Stimulated activated CD4-positive, alpha-beta T cell treated with anti-CD3 and anti-CD28 coated beads, Interleukin-2, amount 100 ng/mL, for 4 hours (primary cell): ENCODE data around the gene UQCR10.

Source experiments
- DNase-seq: peaks from one replicate; pipeline ENCODE4 v3.0.0-alpha.2; 2020; ENCODE audit warnings: low read depth

Gene UQCR10

DNA sequence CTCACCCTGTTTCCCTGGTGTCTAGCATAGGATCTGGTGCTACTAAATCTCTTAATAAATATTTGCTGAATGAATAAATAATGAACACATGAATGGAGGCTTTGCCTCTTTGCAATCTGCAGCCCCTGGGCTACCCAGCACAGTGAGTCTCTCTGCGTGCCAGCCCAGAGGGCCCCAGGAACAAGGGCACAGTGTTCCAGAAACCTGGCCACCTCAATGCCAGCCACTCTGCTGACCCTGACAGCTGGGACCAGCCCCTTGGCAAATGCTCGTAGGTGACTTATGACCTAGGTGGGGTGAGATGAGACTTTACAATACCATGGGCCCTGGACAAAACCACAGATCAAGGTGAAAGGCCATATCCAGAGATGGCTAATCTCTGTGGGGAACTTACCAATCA lies 31.6 kb downstream of the UQCR10 start:
- DNase-seq, result no peak

DNA sequence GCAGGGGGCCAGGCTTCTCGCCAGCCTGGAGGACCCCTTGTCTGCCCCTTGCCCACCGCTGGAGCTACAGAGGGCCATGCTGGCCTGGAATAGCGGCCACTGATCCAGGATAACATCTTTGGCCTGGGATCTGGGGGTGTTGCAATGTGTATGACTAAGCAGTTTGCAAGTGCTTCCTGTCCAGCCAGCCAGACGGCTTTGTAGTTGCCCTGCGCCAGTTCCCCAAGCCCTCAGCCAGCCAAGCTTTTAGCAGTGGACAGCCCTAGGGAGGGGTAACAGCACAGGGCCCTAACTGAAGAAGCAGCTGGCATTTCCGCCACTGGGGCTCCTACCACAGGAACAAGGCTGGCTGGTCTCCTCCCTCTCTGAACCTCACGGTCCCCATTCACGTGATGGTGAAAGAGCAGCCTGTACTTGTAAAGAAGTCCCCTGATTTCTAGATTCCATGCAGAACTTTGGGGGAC lies 32.1 kb downstream of the UQCR10 start:
- no peak for DNase-seq

DNA sequence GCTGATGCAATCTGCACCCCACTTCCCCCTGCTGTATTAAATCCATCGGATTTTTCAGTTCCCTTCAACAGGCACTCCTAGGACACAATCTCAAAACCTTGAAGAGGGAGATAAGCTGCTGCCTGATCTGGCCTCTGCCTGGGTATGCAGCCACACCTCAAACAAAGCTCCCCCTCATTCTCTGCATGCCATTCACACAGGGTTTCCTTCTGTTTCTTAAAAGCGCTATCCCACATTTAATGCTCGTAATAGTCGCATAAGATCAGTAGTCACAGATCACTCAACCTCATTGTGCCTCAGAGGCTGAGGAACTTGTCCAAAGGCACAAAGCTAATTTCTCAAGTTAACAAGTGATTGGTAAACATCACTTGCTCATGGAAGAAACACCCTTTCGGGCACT lies 34.0 kb downstream of the UQCR10 start:
- no peak for DNase-seq

DNA sequence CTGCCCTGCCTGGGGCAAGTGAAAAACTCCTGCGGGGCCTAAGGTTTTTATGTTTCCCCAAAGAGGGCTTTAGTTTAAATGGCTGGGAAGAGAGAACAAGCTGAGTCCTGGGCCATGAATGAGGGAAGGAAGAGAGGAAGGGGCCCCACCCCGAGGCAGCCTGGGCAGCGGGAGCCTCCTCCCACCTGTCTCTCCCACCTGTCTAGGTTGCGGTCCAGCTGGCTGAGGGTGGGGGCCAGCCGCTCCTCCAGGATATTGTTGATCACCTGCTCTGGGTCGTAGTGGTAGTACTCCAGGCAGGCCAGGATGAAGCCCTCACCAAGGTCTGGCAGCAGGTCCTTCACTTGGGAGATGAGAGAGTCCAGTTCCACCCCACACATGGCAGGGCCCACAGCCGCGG lies 34.6 kb downstream of the UQCR10 start:
- no peak for DNase-seq

DNA sequence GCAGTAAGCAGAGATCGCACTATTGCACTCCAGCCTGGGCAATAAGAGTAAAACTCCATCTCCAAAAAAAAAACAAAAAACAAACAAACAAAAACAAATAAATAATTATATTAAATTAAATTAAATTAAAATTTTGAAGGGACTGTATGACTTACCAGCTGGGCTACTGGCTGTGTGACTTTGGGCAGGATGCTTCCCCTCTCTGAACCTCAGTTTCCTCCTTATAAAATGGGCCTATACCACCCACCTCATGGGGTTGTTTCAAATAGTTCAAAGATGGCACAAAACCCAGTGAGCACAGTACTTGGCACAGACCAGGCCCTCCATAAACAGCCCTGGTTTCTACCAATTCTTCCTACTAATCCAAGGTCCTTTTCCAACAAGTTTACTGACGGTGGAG lies 36.0 kb downstream of the UQCR10 start:
- DNase-seq, result no peak

DNA sequence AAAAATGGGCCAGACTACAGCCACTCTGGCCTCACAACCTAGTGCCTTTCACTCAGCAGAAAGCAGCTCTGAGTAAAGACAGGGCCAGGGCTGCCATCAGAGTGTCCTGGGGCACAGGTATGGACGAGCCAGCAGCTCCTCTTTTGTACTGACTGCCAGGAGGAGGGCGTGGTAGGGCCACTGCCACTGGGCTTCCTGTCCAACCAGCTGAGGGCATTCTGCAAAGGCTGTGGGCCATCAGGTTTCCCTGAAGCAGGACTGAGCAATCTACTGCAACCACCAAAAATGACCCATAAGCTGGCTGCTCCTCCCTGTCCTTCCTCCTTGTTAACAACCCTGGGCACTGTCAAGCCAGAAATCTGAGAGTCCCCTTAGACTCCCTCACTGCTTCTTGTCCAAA lies 37.8 kb downstream of the UQCR10 start:
- no peak for DNase-seq

DNA sequence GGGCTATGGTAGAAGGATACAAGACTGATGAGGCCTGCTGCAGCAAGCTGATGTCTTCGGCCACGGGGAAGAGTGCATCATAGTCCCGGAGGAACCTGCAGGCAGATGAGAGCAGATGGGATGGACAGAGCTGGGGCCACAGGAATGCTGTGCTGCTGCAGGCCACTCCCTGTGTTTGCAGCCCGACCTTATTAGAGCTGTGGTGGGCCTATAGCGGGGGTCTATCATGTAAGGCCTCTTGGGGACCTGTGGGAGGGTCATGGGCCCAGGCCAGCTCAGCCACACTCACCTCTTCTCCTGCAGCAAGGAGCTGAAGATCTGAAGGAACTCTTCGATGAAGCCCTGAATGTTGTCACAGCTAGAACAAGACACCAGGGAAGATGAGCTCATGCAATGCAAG lies 39.0 kb downstream of the UQCR10 start:
- DNase-seq, result no peak

DNA sequence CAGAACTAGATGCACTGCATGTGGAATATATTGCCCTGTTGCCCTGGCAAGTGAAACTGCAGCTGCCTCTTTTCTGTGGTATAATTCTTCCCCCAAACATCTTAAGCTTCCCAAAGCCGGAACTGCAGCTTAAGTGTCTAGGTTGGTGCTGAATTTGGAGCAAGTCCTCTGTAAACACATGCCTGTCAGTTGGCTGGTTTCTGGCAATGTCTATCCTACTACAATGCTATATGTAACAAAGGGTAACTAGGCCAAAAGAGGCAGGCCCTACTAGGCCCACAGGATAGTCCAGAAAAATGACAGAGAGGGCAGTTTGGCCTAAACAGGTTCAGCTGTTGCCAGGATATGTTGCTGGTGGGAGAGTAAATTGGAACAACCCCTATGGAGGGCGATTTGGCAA lies 43.0 kb downstream of the UQCR10 start:
- no peak for DNase-seq

DNA sequence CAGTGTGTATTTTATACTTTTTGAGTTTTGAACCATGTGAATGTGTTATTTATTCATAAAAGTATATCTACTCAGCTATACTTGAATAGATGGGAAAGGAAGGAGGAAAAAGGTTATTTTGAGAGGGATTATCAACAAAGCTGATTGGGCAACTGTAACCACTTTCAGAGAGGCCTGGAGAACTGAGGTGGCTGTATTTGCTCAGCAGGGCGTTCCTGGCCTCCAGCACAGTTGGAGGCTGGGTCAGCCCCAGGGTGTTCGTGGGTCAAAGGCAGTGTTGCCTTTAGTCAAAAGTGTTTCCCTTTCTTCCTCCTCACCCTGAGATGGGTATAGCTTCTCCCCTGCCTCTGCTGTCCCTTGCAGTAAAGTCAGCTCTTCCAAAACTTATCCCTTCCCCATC lies 44.2 kb downstream of the UQCR10 start:
- DNase-seq, result no peak

DNA sequence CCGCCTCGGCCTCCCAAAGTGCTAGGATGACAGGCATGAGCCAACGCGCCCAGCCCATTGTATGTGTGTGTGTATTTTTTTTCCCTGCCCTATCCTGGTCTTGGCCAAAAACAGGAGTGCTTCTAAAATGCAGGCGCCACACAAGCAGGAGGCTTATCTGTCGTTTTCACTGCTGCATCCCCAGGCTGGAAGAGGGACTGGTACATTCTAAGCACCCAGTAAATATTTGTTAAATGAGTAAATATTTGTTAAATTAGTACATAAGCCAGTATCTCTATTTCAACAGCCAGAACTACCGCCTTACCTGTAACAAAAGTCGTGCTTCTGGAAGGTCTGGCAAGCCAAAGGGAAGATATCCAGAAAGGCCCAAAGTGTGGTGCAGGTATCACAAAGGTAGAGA lies 46.0 kb downstream of the UQCR10 start:
- DNase-seq, result no peak

DNA sequence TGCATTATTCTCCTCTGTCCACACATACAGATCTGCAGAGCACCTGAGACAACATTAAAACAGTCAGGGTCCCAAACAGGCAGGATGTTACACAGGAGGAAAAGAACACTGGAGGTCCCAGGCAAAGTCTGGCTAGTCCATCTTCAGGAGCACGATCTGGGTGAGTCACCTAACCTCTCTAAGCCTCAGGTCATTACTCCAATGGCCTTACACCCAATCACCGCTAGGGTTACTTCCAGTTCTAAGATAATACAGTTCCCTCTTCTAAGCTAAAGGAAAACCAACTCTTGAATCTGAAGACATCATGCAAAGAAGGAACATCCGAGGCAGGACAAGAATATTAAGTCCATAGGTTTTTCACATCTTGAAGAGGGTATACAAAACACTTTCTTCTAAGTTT lies 46.4 kb downstream of the UQCR10 start:
- no peak for DNase-seq

DNA sequence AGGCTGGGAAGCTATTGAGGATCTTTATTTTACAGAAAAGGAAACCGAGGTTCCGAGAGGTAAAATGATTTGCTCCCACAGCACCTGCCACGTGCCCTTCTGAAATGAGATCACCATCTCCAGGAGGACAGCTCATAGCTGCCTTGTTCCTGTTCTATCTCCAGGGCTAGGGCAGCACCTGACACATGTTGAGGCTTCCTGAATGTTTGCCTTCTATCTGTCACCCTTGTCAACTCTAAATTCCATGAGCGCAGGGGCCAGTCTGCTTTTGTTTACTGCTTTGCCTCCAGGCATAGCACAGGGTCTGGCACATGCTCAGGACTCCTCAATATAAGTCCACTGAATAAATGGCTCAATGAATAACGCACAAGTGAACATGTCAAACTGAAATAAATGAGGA lies 46.8 kb downstream of the UQCR10 start:
- DNase-seq, result no peak

DNA sequence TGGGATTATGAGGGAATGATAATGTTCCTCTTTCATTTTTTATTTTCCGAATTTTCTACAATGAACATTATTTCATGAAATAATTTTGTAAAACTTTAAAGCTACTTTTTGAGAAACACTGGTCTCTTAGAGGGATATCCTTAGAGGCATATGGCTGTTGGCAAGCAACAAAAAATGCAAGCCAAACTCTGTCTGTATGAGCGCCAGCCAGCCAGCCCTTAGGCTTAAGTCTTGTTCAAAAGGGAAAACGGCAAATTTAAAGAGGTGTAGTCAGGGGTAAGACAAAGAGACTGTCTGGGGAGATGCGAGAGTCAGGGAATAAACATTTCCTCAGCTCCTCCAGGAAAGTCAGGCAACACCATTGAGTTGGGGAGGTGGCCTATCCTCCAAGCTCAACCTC lies 48.4 kb downstream of the UQCR10 start:
- DNase-seq, result no peak

DNA sequence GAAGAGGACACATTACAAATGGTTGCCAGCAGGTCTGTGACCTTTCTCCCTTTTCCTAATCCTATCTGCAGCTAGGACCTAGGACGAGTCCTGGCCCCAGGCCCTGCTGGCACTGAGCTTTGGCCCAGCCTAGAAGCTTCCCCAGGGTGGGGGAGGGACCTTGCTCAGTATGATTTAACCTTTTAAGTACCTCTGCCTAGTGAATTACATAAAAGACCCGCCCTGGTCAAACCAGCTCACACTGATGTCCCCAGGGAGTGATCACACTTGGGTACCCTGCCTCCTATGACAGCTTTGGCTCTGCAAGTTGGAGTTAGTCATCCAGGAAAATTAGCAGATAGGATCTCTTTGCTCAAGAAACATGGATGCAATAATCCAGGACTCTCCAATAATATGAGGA lies 49.0 kb downstream of the UQCR10 start:
- no peak for DNase-seq

DNA sequence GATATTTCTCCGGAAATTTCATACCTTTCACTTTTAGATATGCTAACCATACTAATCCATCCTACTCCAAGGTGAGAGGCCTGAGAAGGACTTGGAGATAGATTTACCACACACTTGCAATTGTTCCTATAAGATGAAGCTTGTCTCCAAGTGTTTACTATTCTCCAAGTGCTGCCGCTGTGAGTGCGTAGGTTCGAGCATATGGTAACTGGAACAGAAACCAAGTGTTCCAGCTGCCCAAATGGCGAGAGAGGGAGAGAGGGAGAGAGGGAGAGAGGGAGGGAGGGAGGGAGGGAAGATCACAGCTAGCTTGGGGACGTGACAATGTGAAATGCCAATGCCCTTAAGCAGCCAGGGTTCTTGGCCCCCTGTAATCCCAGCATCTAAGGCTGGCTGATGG lies 49.4 kb downstream of the UQCR10 start:
- DNase-seq, result no peak

DNA sequence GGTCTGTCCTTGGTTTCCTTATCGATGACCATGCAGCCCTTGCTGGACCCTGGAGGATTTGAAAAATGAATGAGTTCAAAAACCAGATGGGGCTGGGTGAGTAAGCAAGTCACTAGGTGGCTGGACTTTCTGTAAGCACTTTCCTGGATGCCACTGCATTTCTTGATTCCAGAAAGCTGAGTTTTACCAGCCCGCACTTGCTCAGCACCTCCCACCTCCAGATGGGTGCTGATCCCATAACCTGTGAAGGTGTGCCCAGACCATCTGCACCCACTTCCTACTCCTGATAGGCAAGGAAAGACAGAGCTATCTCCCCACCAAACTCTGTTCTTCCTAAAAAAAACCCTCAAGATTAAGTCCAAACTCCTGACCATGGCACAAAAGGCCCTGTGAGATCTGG lies 49.8 kb downstream of the UQCR10 start:
- DNase-seq, result no peak

DNA sequence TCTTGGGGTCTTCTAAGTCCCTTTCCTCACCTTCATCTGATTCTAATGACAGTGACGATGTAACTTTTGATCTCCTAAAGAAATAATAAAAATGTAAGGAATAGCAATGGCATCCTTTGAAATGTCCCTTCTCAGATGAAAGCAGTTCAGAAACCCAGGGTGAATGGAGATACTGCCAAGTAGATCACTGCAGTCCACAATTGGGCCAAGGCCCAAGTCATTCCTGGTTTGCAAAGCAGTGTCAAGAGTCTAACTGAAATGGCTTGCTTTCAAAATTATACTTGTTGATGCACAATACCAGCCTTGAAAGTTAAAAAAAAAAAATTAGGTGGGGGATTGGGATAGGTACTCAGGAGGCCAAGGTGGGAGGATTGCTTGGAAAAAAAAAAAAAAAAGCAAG lies 50.6 kb downstream of the UQCR10 start:
- no peak for DNase-seq

DNA sequence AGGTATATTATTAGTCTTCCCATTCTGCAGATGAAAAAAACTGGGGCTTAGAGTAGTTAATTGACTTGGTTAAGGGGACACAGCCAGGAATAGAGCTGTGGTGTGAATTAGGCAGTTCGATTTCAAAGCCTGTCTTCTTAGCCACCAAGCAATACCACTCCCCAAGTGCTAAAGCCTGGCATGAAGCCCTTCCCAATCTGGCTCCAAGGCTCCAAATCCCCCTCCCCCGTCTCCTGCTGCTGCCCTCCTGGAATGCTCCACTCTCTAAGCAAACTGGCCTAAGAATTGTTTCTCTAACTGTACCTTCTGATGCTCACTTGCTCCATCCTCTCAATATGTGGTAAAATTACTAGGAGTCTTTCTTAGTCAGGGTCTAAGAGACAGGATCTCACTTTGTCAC lies 52.3 kb downstream of the UQCR10 start:
- DNase-seq, result no peak
